Measurements from ENCODE around the gene SRGAP3. TPM values are rescaled to one million over a fixed set of nuclear protein-coding genes. Genes with fewer than 3 reads are reported as not detected.

SRGAP3 gene
- total RNA-seq, 1 donor from 2014 or later = 2.7 TPM

DNA sequence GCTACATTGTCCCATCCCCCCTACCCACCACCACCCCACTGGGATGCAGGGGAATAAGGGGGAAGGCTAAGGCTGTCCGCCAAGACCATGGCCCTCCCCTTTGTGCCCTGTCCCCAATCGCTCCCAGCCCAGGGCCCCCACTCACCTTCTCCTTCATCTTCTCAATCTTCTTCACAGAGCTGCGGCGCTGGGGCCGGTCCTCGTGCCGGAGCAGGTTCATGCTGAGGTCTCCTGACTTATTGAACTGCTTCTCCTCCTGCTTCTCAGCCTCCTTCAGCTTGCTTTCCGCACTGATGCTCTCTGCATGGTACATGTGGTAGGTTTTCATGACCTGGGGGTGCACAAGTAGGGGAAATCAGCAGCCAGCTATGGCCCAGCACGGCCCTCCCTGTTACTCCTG, 185.2 kb downstream of the SRGAP3 start:
- DNase-seq (ENCODE audit: low spot score) = no peak

- no peak for DNase-seq (ENCODE audit: low spot score)
Measured at GRCh38 chr3:9062570-9062969, 186.9 kb downstream of the SRGAP3 start.

DNA sequence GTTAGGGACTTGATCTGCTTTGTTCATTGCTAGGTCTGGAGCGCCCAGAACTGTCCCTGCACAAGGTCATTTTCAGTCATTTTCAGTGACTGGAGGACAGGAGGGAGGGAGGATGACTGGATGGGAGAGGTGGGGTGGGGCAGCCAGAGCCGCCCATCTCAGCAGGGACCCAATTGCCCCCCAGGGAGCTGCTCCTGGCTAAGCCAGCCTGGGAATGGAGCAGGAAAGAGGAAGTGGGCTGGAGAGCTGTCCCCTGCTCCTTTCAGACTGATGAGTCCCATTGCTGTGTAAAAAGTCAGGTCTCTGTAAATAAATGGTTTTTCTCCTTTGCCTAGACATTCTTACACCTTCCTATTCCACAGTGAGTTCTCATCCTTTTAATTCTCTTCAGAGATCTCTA, 187.8 kb downstream of the SRGAP3 start:
- no peak for DNase-seq (ENCODE audit: low spot score)

- DNase-seq (ENCODE audit: low spot score) = no peak
Measured at GRCh38 chr3:9059489-9060400, 189.7 kb downstream of the SRGAP3 start.

GRCh38 chr3:9056581-9056980, 192.9 kb downstream of the SRGAP3 start:
- DNase-seq (ENCODE audit: low spot score) = no peak

- DNase-seq (ENCODE audit: low spot score) = no peak
Measured at GRCh38 chr3:9047452-9048346, 201.7 kb downstream of the SRGAP3 start.

DNA sequence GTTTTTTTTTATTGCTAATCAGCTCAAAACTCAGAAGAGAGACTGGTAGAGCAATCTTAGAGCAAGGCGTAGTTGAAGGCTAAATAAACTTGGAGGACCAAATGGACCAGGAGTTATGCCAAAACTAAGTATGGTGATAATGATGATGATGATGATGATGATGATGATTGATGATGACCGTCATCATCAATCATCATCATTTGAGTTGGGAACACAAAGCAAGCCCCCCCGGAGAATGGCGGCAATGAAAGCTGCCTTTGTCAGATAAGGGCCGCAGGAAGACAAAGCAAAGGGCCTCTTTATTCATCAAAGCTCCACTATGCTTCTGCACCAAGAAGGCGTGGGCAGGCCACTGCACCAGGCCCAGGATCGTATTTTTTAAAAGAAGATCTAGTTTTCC, 204.1 kb downstream of the SRGAP3 start:
- DNase-seq (ENCODE audit: low spot score) = no peak

DNA sequence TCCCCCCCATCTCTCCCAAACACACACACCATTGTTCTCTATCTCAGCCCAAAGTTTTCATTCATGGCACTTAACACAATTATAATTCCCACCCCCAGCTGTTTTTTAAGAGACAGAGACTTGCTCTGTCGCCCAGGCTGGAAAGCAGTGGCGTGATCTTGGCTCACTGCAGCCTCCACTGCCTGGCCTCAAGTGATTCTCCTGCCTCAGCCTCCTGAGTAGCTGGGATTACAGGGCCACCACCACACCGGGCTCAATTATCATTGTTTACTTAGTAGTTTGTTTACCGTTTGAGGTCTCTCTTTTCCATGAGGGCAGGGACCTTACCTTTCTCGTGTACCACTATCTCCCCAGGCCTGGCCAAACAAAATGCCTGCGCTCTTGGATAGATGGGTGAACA, 206.4 kb downstream of the SRGAP3 start:
- no peak for DNase-seq (ENCODE audit: low spot score)

GRCh38 chr3:9041626-9042025, 207.8 kb downstream of the SRGAP3 start:
- no peak for DNase-seq (ENCODE audit: low spot score)

- DNase-seq (ENCODE audit: low spot score) = no peak
Measured at GRCh38 chr3:9040996-9041395, 208.4 kb downstream of the SRGAP3 start.

DNA sequence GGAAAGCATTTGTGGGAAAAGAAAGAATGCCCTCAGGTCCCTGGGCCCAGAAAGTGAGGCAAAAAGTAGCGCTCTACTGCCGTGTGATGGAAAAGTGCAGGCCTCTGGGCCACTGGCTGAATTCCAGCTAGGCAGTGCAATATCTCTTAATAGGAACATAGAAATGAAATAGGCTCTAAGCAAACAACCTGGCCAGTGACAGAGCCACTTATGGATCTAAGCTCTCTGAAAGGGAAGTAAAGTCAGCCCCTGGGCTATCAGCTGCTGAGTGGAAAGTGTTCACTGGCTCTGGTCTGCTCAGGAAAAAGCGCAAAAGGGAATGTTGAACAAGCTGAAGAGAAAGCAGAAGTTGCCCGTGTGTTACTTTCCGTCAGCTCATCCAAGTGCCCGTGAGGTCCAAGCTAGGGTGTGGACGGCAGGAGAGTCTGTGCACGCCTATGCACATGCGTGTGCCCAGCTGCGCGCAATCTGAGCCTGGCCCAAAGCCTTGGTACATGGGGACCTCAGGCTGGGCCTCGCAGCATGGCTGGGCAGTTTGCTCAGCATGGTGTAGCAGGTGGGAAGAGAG, 212.2 kb downstream of the SRGAP3 start:
- no peak for DNase-seq (ENCODE audit: low spot score)

DNA sequence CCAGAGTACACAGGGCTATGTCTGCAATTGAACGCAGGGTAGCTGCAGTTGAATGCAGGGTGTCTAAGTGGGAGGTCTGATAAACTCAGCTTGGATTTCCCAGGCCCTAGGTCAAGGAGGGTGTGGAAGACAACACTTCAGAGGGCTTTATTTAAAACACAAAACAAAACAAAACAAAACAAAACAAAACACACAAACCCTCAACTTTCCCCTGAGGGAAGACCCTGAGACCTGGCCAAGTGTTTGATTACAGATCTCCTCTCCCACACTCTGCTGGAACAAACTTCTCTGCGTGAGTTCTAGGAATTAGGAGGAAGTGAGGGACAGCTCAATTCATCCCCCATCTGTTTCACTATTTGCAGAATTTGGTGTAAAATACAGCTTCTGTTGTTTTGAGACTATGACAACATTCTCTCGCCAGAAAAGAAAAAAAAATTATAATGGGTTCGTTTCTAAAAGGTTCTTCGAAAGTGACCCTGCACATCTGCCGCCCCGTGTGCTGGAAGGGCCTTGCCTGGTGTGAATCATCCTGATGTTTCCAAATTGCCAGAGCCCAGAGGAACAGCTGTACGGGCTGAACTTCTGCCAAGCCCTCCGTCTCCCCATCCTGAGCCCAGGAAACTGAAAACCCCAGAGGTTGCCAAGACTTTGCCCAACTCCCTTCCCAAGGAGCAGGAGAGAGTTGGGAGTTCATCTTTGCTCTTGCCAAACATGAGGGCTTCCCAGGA, 212.9 kb downstream of the SRGAP3 start:
- no peak for DNase-seq (ENCODE audit: low spot score)

DNA sequence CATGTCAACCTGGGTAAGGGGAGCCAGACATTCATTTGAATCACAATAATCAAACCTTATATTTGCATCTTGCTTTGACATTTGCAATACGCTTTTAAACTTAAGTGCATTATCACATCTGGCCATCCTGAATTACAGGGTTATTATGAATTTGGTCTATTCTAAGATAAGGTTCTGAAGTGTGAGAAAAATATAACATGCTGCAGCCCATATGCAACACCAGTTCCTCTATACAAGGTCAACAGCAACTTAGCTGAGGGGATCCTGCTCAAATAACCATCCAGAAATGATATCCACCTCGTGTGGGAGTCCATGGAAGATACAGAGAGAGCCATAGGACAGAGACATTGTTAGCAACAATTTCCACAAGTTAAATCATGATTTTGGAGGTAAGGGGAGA, 213.5 kb downstream of the SRGAP3 start:
- DNase-seq (ENCODE audit: low spot score) = no peak

GRCh38 chr3:9035473-9035872, 214.0 kb downstream of the SRGAP3 start:
- no peak for DNase-seq (ENCODE audit: low spot score)

DNA sequence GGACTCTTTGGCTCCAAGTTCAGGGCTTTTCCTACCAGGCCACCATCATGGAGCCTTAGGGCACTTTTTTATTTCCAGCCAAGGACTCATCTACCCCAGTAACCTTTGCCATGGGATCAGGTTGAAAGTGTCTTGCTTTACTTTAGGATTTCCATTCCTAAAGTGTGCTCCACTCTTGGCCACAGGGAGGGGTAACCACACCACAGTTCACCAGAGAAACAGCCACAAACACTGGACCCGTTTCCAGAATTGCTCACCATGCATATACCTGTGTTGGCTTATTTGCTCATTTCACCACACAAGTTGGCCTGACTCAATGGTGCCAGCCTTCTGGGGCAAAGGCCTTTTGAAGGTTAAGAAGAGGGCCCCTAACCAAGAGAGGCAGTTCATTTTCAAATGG, 215.6 kb downstream of the SRGAP3 start:
- DNase-seq (ENCODE audit: low spot score) = no peak

- no peak for DNase-seq (ENCODE audit: low spot score)
Measured at GRCh38 chr3:9032231-9032777, 217.1 kb downstream of the SRGAP3 start.

DNA sequence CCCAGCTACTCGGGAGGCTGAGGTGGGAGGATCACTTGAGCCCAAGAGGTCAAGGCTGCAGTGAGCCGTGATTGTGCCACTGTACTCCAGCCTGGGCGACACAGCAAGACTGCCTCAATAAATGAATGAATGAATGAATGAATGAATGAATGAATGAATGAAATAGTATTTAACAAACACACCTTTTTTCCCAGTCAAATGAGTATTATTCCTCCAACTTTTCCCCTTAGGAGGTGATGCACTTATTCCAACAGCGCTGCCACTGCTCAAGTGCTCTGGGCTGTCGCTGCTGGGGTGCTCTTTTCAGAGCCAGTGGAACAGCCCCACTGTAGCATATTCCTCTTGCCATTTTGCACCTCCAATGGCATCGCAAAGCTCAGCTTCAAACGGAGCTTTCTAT, 219.4 kb downstream of the SRGAP3 start:
- no peak for DNase-seq (ENCODE audit: low spot score)

- DNase-seq (ENCODE audit: low spot score) = peak; percentile 91
Measured at GRCh38 chr3:9028134-9028533, 221.3 kb downstream of the SRGAP3 start.

GRCh38 chr3:9026320-9027045, 223.0 kb downstream of the SRGAP3 start:
- DNase-seq (ENCODE audit: low spot score) = no peak

GRCh38 chr3:9024341-9024740, 225.1 kb downstream of the SRGAP3 start:
- no peak for DNase-seq (ENCODE audit: low spot score)

All from mesenteric fat pad (tissue), 1 donor.